DND-41 (cell line): ENCODE results near the gene RIPOR3.
"Not testable (repeated sequence)": the region's sequence is repeated elsewhere in the genome, so short reads cannot be mapped to it uniquely, and the experiment has no call there.

ENCODE experiments used
- ATAC-seq: fragments of 200-7000 bp; cut with Tn5 transposase; 3 replicates; pipeline ENCODE4 v1.9.1; 2021; ENCODE audit warnings: low read depth; ENCODE audit not compliant: insufficient read depth
- DNase-seq: peaks from one replicate; pipeline ENCODE4 v3.0.0-alpha.2; 2020
- H2AFZ ChIP-seq: 2 replicates; pipeline ENCODE4 v1.6.0; 2012; ENCODE audit warnings: low read depth, low read length
- H3K27ac ChIP-seq: 2 replicates; pipeline ENCODE4 v1.5.1; 2012; ENCODE audit warnings: low read length, inconsistent platforms
- H3K27me3 ChIP-seq: fragments of 200-600 bp; sonication (generic); 2 replicates; pipeline ENCODE4 v1.6.0; 2012; ENCODE audit warnings: low read length, mild to moderate bottlenecking, inconsistent platforms; ENCODE audit not compliant: insufficient read depth, poor library complexity
- H3K36me3 ChIP-seq: 2 replicates; pipeline ENCODE4 v1.5.1; 2012; ENCODE audit warnings: low read length, inconsistent platforms; ENCODE audit not compliant: insufficient read depth
- H3K4me1 ChIP-seq: 2 replicates; pipeline ENCODE4 v1.5.1; 2012; ENCODE audit warnings: mild to moderate bottlenecking, low read length; ENCODE audit not compliant: insufficient read depth
- H3K4me2 ChIP-seq: 2 replicates; pipeline ENCODE4 v1.6.0; 2012; ENCODE audit warnings: mild to moderate bottlenecking, moderate library complexity, low read length, inconsistent platforms; ENCODE audit not compliant: insufficient read depth
- H3K4me3 ChIP-seq, 2 experiments: fragments of 200-600 bp in 1 of 2; shearing (Covaris generic) in 1 of 2; 2 replicates each; pipeline ENCODE4 v1.5.1; 2012 to 2016; ENCODE audit warnings: inconsistent platforms in 2 of 2, low read length in 2 of 2, mild to moderate bottlenecking in 2 of 2, low read depth in 1 of 2, moderate library complexity in 1 of 2
- H3K79me2 ChIP-seq: 2 replicates; pipeline ENCODE4 v1.6.0; 2012; ENCODE audit warnings: low read length, inconsistent platforms; ENCODE audit not compliant: insufficient read depth
- H3K9ac ChIP-seq: 2 replicates; pipeline ENCODE4 v1.6.0; 2012; ENCODE audit warnings: low read depth, mild to moderate bottlenecking, inconsistent platforms, low read length, moderate library complexity
- H3K9me3 ChIP-seq: 2 replicates; pipeline ENCODE4 v1.5.1; 2012; ENCODE audit warnings: low read length, moderate library complexity, mild to moderate bottlenecking, inconsistent platforms; ENCODE audit not compliant: insufficient read depth, severe bottlenecking
- H4K20me1 ChIP-seq: 2 replicates; pipeline ENCODE4 v1.6.0; 2012; ENCODE audit warnings: low read length; ENCODE audit not compliant: insufficient read depth
- CTCF ChIP-seq: IDR thresholded peaks from 2 replicates; pipeline ENCODE4 v1.5.1; 2012; ENCODE audit warnings: borderline replicate concordance, low read length, moderate library complexity, mild to moderate bottlenecking; ENCODE audit not compliant: poor library complexity, severe bottlenecking; ENCODE audit errors: extremely low read depth
- EZH2 ChIP-seq: IDR thresholded peaks from 3 replicates; pipeline ENCODE4 v1.6.1; 2012; ENCODE audit warnings: borderline replicate concordance, low read depth, mild to moderate bottlenecking, moderate library complexity, low read length, inconsistent platforms; ENCODE audit not compliant: severe bottlenecking

RIPOR3 gene

GRCh38 chr20:50541606-50542041, 149.7 kb downstream of the RIPOR3 start:
- ATAC-seq (no peak), DNase-seq (no peak)
- Histone ChIP-seq H3K4me1 (no peaks in the 10 kb centered on the region), H4K20me1 (peaks cover 70% of the 10 kb centered on the region), H3K9ac (no peak overlapping the region), H3K79me2 (peaks cover 88% of the 10 kb centered on the region), H3K4me2 (no peak overlapping the region), H3K36me3 (0 out of 2 replicates have a peak, but pooled peaks cover 4% of the 10 kb centered on the region), H3K27me3 (no peaks in the 10 kb centered on the region), H3K27ac (no peak overlapping the region), H3K9me3 (no peaks in the 10 kb centered on the region), H3K4me3 (no peak overlapping the region), H2AFZ (no peak overlapping the region)
- TF ChIP-seq EZH2 (no peak), CTCF (no peak)

- DNase-seq = no peak
- Histone ChIP-seq H3K4me1 (no peaks in the 10 kb centered on the region), H3K9ac (no peak overlapping the region), H3K4me2 (no peak overlapping the region), H3K27me3 (no peaks in the 10 kb centered on the region), H3K4me3 (no peak overlapping the region), H3K27ac (no peak overlapping the region), H3K9me3 (no peaks in the 10 kb centered on the region), H3K79me2 (peaks cover 87% of the 10 kb centered on the region), H4K20me1 (peaks cover 69% of the 10 kb centered on the region), H3K36me3 (0 out of 2 replicates have a peak, but pooled peaks cover 4% of the 10 kb centered on the region), H2AFZ (no peak overlapping the region)
- TF ChIP-seq EZH2 (no peak), CTCF (no peak)
- ATAC-seq = no peak
Observed at GRCh38 chr20:50540620-50541605, 150.4 kb downstream of the RIPOR3 start.

- H3K4me3 ChIP-seq, H3K4me2 ChIP-seq, H3K36me3 ChIP-seq, H3K9ac ChIP-seq, H3K27me3 ChIP-seq, H3K9me3 ChIP-seq, ATAC-seq, H3K27ac ChIP-seq, H3K4me1 ChIP-seq, H2AFZ ChIP-seq, DNase-seq: not testable (repeated sequence)
- H3K79me2 ChIP-seq = peaks cover 89% of the 10 kb centered on the region
- H4K20me1 ChIP-seq = peaks cover 71% of the 10 kb centered on the region
Observed at GRCh38 chr20:50539798-50540197, 151.5 kb downstream of the RIPOR3 start.

GRCh38 chr20:50538276-50538675, 153.1 kb downstream of the RIPOR3 start:
- Histone ChIP-seq H3K4me3 (no peak overlapping the region), H3K27ac (no peak overlapping the region), H3K36me3 (0 out of 2 replicates have a peak, but pooled peaks cover 4% of the 10 kb centered on the region), H3K9me3 (no peaks in the 10 kb centered on the region), H3K4me2 (no peak overlapping the region), H2AFZ (no peak overlapping the region), H3K9ac (no peak overlapping the region), H4K20me1 (peaks cover 67% of the 10 kb centered on the region), H3K4me1 (no peaks in the 10 kb centered on the region), H3K27me3 (no peaks in the 10 kb centered on the region), H3K79me2 (peaks cover 90% of the 10 kb centered on the region)
- TF ChIP-seq CTCF (no peak), EZH2 (no peak)
- DNase-seq (no peak), ATAC-seq (no peak)
